IMR-90 (cell line): Measurements from ENCODE around the gene ZNF407. TPM values are rescaled to one million over a fixed set of nuclear protein-coding genes. Genes with fewer than 3 reads are reported as not detected.

Experiments used
- ATAC-seq: fragments of 200-7000 bp; cut with Tn5 transposase; 2 replicates; pipeline ENCODE4 v1.9.1; 2020; ENCODE audit warnings: low read depth, mild to moderate bottlenecking, moderate library complexity
- BruUV-seq: library from RNA; stranded (reverse); fragments of 400-500 nt; replicated peaks from 2 replicates; lab custom pipeline; 2021; lab: Mats Ljungman, UMichigan
- CTCF ChIA-PET: fragments of 300-600 bp; formaldehyde crosslinking; extraction: SDS; loops from one replicate; lab custom pipeline; 2021; ENCODE audit warnings: antibody characterized with exemption; lab: Yijun Ruan, JAX
- POLR2A ChIA-PET: fragments of 300-600 bp; sonication (Branson Sonifier 250); formaldehyde crosslinking; loops from one replicate; lab custom pipeline; 2022; ENCODE audit warnings: antibody characterized with exemption; ENCODE audit not compliant: unreplicated experiment; lab: Charles Lee
- DNase-seq: peaks from one replicate; pipeline ENCODE4 v3.0.0; 2013
- H2AFZ ChIP-seq: replicated peaks from 2 replicates; pipeline ENCODE3; 2013; ENCODE audit warnings: low read length, mild to moderate bottlenecking; ENCODE audit not compliant: poor library complexity
- H2AK5ac ChIP-seq: 2 replicates; pipeline ENCODE4 v1.6.1; 2013; ENCODE audit warnings: low read depth, low read length, inconsistent platforms
- H2AK9ac ChIP-seq: replicated peaks from 2 replicates; pipeline ENCODE3; 2013; ENCODE audit warnings: mild to moderate bottlenecking, low read depth, low read length, moderate library complexity; ENCODE audit not compliant: poor library complexity
- H2BK120ac ChIP-seq: 2 replicates; pipeline ENCODE4 v1.6.1; 2013; ENCODE audit warnings: low read depth, low read length, inconsistent platforms
- H2BK15ac ChIP-seq: 3 replicates; pipeline ENCODE4 v1.6.1; 2013; ENCODE audit warnings: low read depth, low read length, inconsistent platforms
- H2BK20ac ChIP-seq: 2 replicates; pipeline ENCODE4 v1.6.1; 2013; ENCODE audit warnings: low read depth, mild to moderate bottlenecking, inconsistent platforms, low read length, moderate library complexity
- H2BK5ac ChIP-seq: 2 replicates; pipeline ENCODE4 v1.6.1; 2013; ENCODE audit warnings: mild to moderate bottlenecking, low read depth, low read length, inconsistent platforms; ENCODE audit not compliant: poor library complexity, severe bottlenecking
- H3K14ac ChIP-seq: replicated peaks from 2 replicates; pipeline ENCODE4 v1.6.1; 2013; ENCODE audit warnings: low read depth, low read length, inconsistent platforms
- H3K18ac ChIP-seq: 2 replicates; pipeline ENCODE4 v1.6.1; 2013; ENCODE audit warnings: low read depth, low read length, control low read depth
- H3K23ac ChIP-seq: 2 replicates; pipeline ENCODE4 v1.6.1; 2013; ENCODE audit warnings: low read depth, low read length, inconsistent platforms
- H3K27ac ChIP-seq: 2 replicates; pipeline ENCODE4 v1.5.1; 2013; ENCODE audit warnings: mild to moderate bottlenecking, control low read depth, low read length; ENCODE audit not compliant: insufficient read depth
- H3K27me3 ChIP-seq: 2 replicates; pipeline ENCODE4 v1.6.1; 2013; ENCODE audit warnings: low read length; ENCODE audit not compliant: control insufficient read depth, insufficient read depth
- H3K36me3 ChIP-seq: 2 replicates; pipeline ENCODE4 v1.6.1; 2013; ENCODE audit warnings: low read length, mixed read lengths; ENCODE audit not compliant: control insufficient read depth, insufficient read depth
- H3K4ac ChIP-seq: 2 replicates; pipeline ENCODE4 v1.6.1; 2013; ENCODE audit warnings: low read depth, low read length, inconsistent platforms
- H3K4me1 ChIP-seq: 2 replicates; pipeline ENCODE4 v1.6.1; 2013; ENCODE audit warnings: low read length, mixed read lengths; ENCODE audit not compliant: control insufficient read depth, insufficient read depth
- H3K4me2 ChIP-seq: 2 replicates; pipeline ENCODE4 v1.6.1; 2013; ENCODE audit warnings: low read depth, mild to moderate bottlenecking, control low read depth, low read length, moderate library complexity
- H3K4me3 ChIP-seq: 2 replicates; pipeline ENCODE4 v1.5.1; 2013; ENCODE audit warnings: low read depth, mild to moderate bottlenecking, control low read depth, low read length, moderate library complexity; ENCODE audit not compliant: insufficient read depth
- H3K56ac ChIP-seq: 2 replicates; pipeline ENCODE4 v1.6.1; 2013; ENCODE audit warnings: low read length, inconsistent platforms; ENCODE audit not compliant: insufficient read depth; ENCODE audit errors: extremely low read depth
- H3K79me1 ChIP-seq, 2 experiments: 2 replicates each; pipeline ENCODE4 v1.6.1; 2013; ENCODE audit warnings: low read length in 2 of 2, inconsistent platforms in 1 of 2, low read depth in 1 of 2
- H3K9ac ChIP-seq: 2 replicates; pipeline ENCODE4 v1.6.1; 2013; ENCODE audit warnings: low read depth, low read length, control low read depth
- H3K9me1 ChIP-seq: 2 replicates; pipeline ENCODE4 v1.6.1; 2013; ENCODE audit warnings: low read length, inconsistent platforms; ENCODE audit not compliant: insufficient read depth
- H3K9me3 ChIP-seq: 2 replicates; pipeline ENCODE4 v1.6.1; 2013; ENCODE audit warnings: low read length; ENCODE audit not compliant: control insufficient read depth, insufficient read depth
- H4K20me1 ChIP-seq: 2 replicates; pipeline ENCODE4 v1.6.1; 2013; ENCODE audit warnings: low read length, inconsistent platforms; ENCODE audit not compliant: insufficient read depth
- H4K5ac ChIP-seq: 2 replicates; pipeline ENCODE4 v1.6.1; 2013; ENCODE audit warnings: mild to moderate bottlenecking, low read depth, low read length, control low read depth
- H4K8ac ChIP-seq, 2 experiments: 2 replicates each; pipeline ENCODE4 v1.6.1; 2013; ENCODE audit warnings: low read depth in 2 of 2, low read length in 2 of 2, control low read depth in 1 of 2, inconsistent platforms in 1 of 2
- H4K91ac ChIP-seq: 2 replicates; pipeline ENCODE4 v1.6.1; 2013; ENCODE audit warnings: low read depth, low read length, inconsistent platforms; ENCODE audit not compliant: insufficient read depth
- BHLHE40 ChIP-seq: fragments of 150-350 bp; IDR thresholded peaks from 2 replicates; pipeline ENCODE4 v1.6.1; 2016; ENCODE audit warnings: mild to moderate bottlenecking, low read depth, low read length
- CEBPB ChIP-seq: IDR thresholded peaks from 2 replicates; pipeline ENCODE4 v1.6.1; 2012; ENCODE audit warnings: low read depth, low read length, improper control_type of control experiment
- ELK1 ChIP-seq: fragments of 150-350 bp; IDR thresholded peaks from 2 replicates; pipeline ENCODE4 v1.6.1; 2016; ENCODE audit warnings: low read depth, mild to moderate bottlenecking, low read length, moderate library complexity, borderline replicate concordance
- MAFK ChIP-seq: IDR thresholded peaks from 2 replicates; pipeline ENCODE4 v1.6.1; 2012; ENCODE audit warnings: low read depth, low read length, improper control_type of control experiment
- RAD21 ChIP-seq: IDR thresholded peaks from 2 replicates; pipeline ENCODE4 v1.6.1; 2012; ENCODE audit warnings: low read length, improper control_type of control experiment
- RCOR1 ChIP-seq: IDR thresholded peaks from 2 replicates; pipeline ENCODE4 v1.6.1; 2012; ENCODE audit warnings: mild to moderate bottlenecking, low read length, improper control_type of control experiment; ENCODE audit not compliant: insufficient replicate concordance
- RFX5 ChIP-seq: IDR thresholded peaks from 2 replicates; pipeline ENCODE4 v1.8.0; 2012; ENCODE audit warnings: low read depth, mild to moderate bottlenecking, low read length, moderate library complexity
- SMC3 ChIP-seq: fragments of 150-350 bp; IDR thresholded peaks from 2 replicates; pipeline ENCODE4 v1.6.1; 2016; ENCODE audit warnings: low read depth, mild to moderate bottlenecking, antibody characterized with exemption, low read length, moderate library complexity
- USF2 ChIP-seq: fragments of 150-350 bp; IDR thresholded peaks from 2 replicates; pipeline ENCODE4 v1.6.1; 2017; ENCODE audit warnings: mild to moderate bottlenecking, antibody characterized with exemption, low read length, low read depth
- WGBS, 2 experiments: methylation state at CpG; one replicate each; pipeline versions ENCODE4 v1.1.5 to v1.1.7; 2013; ENCODE audit warnings: missing lambda C conversion rate in 2 of 2; ENCODE audit not compliant: insufficient read length in 1 of 2; ENCODE audit errors: extremely low coverage in 2 of 2; 5-methylcytosine and 5-hydroxymethylcytosine counted together
- dilution Hi-C: fragments of 300-500 bp; cut with HindIII; formaldehyde crosslinking; loops from one replicate; pipeline ENCODE4 v1.14.3; 2018; ENCODE audit warnings: low sequenced_read_pairs; ENCODE audit not compliant: unreplicated experiment
- in situ Hi-C: fragments of 300-500 bp; cut with MboI; formaldehyde crosslinking; loops from 3 replicates; pipeline ENCODE4 v1.14.3; 2019; ENCODE audit warnings: low sequenced_read_pairs, inconsistent platforms, mixed read lengths
- intact Hi-C: fragments of 100-400 bp; cut with micrococcal nuclease; formaldehyde crosslinking; loops from 2 replicates; pipeline ENCODE4 v1.10.0; 2022
- polyA plus RNA-seq, 3 experiments: library from polyadenylated mRNA; depleted of rRNA; stranded (reverse); fragments of >200 nt; gene quantifications; 2 replicates each; pipeline ENCODE4 v1.2.3, GENCODE V29; 2012; ENCODE audit warnings: low replicate concordance in 1 of 3
- total RNA-seq: library from RNA; depleted of rRNA; stranded (reverse); fragments of >200 nt; gene quantifications from 2 replicates; pipeline ENCODE4 v1.2.3, GENCODE V29; 2012

The ZNF407 gene
- total and polyA plus RNA-seq, 2 of the 4 experiments (the other 2 are of a cell fraction) = 3.1 to 20.1 TPM

- no peak overlapping the region for H4K8ac ChIP-seq
- no peak overlapping the region for H2BK5ac ChIP-seq
- no peak overlapping the region for H3K4me3 ChIP-seq
- H3K9me1 ChIP-seq = peaks cover 6% of the 10 kb centered on the region
- no peaks in the 10 kb centered on the region for H4K20me1 ChIP-seq
- H3K23ac ChIP-seq = no peak overlapping the region
- dilution Hi-C loops = no loop called here
- peaks cover 2% of the 10 kb centered on the region for H3K4me1 ChIP-seq
- no peak overlapping the region for H2BK15ac ChIP-seq
- no peaks in the 10 kb centered on the region for H3K9me3 ChIP-seq
- no peak for TF ChIP-seq USF2
- no peak for TF ChIP-seq RCOR1
- no peak for TF ChIP-seq RFX5
- no peak for TF ChIP-seq ELK1
- no peak for TF ChIP-seq BHLHE40
- TF ChIP-seq CEBPB = no peak
- TF ChIP-seq SMC3 = no peak
- TF ChIP-seq RAD21 = no peak
- TF ChIP-seq MAFK = no peak
- CTCF ChIA-PET = no interaction called here
- ATAC-seq = no peak
- intact Hi-C loops = no loop called here
- no peak overlapping the region for H3K4me2 ChIP-seq
- H3K9ac ChIP-seq = no peak overlapping the region
- H2BK120ac ChIP-seq = no peak overlapping the region
- H2AK9ac ChIP-seq = peak overlapping the region; percentile 62
- in situ Hi-C loops = no loop called here
- H2AK5ac ChIP-seq = no peak overlapping the region
- H3K79me1 ChIP-seq = 0 out of 4 replicates have a peak, but pooled peaks cover 0 to 3% of the 10 kb centered on the region in 2 experiments
- no peak overlapping the region for H4K91ac ChIP-seq
- no peak overlapping the region for H2AFZ ChIP-seq
- H4K5ac ChIP-seq = no peak overlapping the region
- no peak overlapping the region for H3K4ac ChIP-seq
- H3K27ac ChIP-seq = no peak overlapping the region
- no peaks in the 10 kb centered on the region for H3K27me3 ChIP-seq
- no peak overlapping the region for H3K56ac ChIP-seq
- no peak overlapping the region for H3K18ac ChIP-seq
- no CpG with 5 or more reads among the region's 17 CpGs for WGBS, 2 experiments
- BruUV-seq = no TSS peak
- no peaks in the 10 kb centered on the region for H3K36me3 ChIP-seq
- DNase-seq = no peak
- POLR2A ChIA-PET = no interaction called here
- H2BK20ac ChIP-seq = no peak overlapping the region
- no peak overlapping the region for H3K14ac ChIP-seq
These were observed 316.5 kb downstream of the ZNF407 start for GRCh38 chr18:74914052-74914591.
